GM19452 (cell line): Measurements from ENCODE around the gene NDE1.
"Not testable (repeated sequence)": the region's sequence is repeated elsewhere in the genome, so short reads cannot be mapped to it uniquely, and the experiment has no call there.

Experiments
- ATAC-seq: cut with Tn5 transposase; IDR thresholded peaks from one replicate; pipeline ENCODE4 v1.9.1; 2021; ENCODE audit not compliant: unreplicated experiment

Gene NDE1

DNA sequence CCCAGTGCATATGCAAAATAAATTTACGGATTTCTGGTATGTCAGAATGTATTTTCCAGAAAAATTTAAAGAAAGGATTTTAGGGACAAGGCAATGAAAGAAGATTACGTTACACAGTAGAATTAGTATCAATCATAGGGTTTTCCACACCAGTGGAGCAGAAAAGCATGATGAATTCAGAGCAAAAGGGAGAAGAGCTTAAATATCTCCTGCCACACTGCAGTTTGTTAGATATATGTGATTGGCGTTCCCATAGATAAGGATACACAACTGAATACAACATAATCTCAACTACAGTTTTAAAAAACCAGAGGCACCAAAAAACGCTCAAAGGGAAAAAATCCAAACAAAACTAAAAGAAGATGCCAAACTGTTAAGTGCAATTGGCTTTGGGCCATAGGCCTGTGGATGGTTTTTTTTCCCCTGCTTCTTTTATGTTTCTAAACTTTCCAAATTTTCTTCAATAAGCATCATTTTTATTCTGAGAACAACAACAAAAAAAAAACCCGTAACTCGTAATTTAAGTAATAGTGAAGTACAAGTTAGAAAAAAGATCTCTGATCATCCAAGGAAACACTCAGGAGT, 29.3 kb upstream of the NDE1 start:
- ATAC-seq = no peak

DNA sequence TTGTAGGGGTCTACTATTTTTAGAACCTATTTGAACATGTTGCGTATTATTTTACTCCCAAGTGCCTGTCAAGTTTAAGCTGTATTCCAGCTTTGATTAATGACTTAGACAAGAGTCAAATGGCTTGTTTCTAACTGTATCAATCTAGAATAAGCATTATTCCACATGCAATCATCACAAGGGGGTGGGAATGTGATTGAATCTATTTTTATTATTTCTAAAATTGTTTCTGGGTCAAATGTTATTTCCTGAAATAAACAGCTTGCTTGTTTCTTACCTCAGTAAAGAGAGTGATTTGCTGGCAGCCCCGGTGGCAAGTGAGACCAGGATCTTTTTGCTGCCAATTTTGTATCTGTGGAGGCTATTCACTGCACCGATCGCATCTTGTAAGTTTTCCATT, 28.6 kb upstream of the NDE1 start:
- no peak for ATAC-seq

DNA sequence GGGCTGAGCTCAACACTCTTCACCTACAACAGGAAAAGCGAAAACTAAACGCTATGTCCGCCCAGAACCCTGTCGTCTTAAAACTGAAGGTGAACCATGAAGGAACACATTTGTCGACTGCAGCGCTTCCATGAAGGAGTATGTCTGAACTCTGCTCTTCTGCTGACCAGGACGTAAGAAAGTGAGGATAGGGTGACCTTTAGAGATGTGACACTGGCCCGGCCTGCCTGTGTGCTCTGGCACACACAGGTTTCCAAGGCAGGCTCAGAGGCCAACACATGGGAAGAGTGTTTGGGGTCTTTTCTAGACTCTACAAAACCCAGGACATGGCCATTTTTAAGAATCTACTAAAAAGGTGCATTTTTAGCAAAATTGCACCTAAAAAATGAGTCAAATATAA, 28.2 kb upstream of the NDE1 start:
- no peak for ATAC-seq

DNA sequence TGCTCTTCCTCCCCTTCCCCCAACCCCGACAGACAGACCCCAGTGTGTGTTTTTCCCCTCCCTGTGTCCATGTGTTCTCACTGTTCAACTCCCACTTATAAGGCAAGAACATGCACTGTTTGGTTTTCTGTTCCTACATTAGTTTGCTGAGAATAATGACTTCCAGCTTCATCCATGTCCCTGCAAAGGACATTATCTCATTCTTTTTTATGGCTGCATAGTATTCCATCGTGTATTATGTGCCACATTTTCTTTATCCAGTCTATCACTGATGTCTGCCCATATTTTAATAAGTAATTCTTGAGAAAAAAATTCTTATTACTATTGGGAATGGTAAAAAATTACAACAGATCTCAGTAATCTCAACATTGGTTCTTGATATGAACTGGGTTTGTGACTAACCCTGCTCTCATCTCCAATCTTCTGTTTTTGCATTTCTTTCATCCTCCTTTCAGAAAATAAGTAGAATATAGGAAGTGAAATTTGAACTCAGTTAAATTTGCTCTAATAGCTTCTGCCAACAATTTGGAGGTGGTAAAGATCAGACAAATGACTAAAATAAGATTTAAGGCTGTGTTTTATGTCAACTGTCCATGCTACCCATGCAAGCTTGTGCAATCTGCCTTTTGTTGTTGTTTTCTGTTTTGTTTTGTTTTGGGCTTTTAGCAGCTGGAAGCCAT, 18.2 kb upstream of the NDE1 start:
- no peak for ATAC-seq

DNA sequence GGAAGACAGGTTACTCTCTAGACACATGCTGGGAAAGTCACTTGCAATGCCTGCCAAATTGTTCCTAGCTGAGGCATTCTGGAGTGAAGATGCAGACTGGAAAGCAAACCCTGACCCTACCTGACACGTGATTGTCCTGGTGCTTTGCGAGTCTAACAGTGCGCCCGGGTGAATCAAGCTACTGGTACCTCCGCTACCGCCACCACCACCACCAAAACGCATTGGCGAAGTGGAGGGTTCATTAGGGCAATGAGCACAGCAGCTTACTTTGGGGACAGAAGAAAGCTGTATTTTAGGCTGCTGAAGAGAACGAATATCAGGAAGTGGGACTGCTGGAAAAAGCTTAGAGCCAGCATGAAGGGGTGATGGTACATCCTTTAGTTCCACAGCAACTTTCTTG, 14.1 kb upstream of the NDE1 start:
- ATAC-seq = no peak

DNA sequence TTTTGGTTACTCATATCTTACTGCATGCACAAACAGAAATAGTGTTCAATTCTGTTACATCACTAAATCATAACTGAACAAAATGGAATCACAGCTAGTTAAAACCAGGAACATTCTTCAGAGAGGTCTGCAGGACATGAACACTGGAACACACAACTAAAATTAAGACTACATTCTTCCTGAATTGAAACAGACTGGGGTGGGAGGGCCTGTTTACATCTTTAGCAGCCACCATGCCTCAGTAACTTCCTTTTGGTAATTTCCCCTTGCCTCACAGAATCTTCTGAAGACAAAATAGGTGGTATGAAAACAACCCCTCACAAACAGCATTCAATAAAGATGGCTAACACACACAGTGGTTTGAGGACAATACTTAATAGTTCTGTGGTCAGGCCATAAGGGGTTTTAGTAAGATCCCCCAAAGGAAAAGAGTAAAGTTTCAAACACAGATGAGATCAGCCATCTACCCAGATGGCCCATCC, 13.6 kb upstream of the NDE1 start:
- no peak for ATAC-seq

DNA sequence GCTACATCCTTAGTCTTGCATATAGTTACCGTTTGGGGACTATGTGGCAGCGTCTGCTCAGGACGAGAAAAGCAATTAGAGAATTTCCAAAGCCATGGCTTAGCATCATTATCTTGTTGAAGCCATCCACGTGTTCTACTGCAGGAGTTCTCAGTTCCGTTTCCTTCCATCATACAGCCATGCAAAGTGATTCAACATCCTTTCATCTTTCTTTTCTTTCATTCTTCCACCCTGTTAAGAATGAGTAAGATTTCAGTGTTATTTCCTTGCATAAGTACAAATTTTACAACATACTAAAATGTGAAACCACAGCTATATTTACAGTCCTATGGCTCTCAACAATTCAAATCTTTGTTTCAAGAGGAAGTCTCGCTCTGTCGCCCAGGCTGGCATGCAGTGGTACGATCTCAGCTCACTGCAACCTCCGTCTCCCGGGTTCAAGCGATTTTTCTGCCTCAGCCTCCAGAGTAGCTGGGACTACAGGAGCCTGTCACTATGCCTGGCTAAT, 10.9 kb upstream of the NDE1 start:
- no peak for ATAC-seq

DNA sequence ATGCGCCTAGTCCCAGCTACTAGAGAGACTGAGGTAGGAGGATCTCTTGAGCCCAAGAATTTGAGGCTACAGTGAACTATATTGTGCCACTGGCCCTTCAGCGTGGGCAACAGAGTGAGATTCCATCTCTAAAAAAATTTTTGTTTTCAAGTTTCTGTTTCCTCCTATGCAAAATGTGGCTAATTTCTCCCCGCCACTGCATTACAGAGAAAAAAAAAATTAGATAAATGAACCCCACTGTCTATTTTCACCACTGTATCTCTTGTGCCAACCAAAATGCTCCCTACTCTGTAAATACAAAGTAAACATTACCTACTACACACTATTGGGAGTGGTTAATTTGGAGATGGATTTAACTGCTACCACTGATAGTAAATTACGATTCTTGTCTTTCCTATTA, 9.1 kb upstream of the NDE1 start:
- ATAC-seq = no peak

DNA sequence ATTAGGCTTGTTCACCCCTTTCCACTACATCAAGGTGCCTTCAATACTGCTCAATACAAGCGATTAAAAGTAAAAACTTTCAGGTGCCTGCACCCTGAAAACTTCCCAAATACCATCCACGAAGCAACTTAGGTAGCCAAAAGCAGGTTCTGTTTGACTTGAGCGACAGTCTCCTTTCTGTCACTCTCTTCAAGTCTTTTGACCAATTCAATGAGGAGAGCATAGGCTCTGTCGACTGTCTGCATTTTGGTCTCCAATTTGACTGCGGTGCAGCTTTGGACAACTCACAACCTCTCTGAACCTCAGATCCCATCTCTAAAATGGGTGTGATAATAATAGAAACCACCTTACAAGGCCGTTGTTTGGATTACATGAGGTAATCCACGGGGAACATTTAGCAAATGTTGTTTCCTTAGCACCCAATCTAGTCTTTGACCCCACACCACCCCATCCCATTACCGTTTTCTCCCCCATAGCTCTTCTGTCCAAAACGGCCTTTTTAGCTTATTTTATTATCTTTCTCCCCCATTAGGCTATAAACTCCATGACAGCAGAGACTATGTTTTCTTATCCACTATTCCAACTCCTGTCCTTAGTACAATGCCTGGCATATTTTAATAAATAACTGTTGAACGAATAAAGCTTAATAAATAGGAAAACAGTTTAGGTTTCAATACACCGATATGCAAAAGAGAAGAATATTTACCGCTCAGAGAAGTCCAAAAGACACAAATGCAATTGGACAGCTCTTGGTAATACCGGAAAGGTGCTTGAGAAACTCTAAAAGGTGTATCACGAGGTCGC, 8.1 kb upstream of the NDE1 start:
- no peak for ATAC-seq

DNA sequence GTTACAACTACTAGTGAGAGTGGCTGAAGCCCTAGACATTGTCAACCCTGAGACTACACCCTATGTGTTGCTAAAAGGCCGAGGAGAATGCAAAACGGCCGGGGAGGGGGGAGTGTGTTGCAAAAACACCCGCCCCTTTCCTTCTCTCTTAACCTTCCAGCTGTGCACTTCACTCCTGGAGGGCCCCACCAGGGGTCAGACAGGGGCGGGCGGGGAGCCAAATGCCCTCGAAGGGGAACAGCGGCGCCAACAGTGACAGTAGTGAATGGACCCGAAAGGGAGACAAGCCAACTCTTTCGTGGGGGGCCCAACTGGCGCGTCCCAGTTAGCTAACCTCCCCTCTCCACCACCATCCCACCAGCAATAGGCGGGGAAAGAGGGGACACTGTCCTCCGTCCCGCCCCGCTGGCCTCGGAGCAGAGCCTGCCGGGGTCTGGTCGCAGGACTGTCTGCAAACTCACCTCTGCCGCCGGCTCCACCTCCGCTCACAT, 7.4 kb upstream of the NDE1 start:
- ATAC-seq = peak; percentile 59

DNA sequence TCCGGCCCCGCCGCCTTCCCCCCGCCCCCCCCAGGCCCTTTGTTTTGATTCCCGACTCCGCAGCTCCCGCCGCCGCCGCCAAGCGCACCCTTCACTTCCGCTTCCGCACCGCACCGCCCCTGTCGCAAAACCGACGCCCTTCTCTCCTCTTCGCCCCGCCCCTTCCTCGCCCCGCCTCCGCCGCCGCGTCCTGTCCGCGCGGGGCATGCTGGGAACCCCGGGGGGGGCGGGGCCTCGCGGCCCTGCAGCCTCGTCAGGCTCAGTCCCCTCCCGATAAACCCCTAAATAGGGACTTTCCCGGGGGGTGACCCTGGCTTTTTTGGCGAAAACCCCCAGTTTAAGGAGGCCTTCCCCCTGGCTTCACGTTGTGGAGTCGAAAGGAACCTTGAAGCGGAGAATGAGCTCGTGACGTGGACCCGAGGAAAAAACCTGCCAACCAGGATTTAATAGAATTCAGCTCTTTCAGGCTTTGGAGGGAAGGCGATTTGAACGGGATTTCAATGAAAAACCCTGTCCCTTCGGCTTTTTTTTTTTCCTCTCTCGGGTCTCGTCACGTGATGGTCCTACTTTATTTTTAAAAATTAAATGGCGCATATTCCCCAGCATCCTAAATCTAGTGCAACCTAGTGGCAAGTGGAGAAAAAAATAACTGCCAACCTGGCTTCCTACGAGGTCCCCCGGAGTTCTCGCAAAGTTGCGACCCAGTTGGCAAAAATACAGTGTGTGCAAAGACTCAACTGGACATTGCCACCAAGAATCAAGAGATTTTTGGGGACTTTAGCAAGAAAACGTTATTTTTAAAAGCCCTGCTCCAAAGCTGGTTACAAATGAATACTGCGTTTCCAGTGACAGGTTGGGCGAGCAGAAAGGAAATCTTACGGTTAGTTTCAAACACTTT, 6.7 kb upstream of the NDE1 start, which contains the start of gene MARF1:
Gene MARF1 (minus strand): TSS at position 107 of the 898 bp plus-strand sequence. CDS start 3,921 bp downstream, outside the sequence.
- peak; percentile 36 for ATAC-seq

DNA sequence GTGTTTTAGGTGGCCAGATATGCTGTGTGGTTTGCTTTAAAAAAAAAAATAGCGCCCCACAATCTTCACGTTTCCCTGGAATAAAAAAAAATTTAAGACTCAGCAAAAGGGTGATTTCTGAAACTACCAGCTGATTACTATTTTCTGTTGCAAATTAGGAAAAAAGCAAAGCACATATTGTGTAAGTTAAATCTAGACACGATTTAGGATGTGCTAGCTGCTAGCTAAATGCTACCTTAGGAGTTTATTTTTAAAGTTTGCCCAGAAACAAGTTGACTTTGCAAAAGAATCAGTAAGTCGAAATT, 6.1 kb upstream of the NDE1 start:
- ATAC-seq = no peak

DNA sequence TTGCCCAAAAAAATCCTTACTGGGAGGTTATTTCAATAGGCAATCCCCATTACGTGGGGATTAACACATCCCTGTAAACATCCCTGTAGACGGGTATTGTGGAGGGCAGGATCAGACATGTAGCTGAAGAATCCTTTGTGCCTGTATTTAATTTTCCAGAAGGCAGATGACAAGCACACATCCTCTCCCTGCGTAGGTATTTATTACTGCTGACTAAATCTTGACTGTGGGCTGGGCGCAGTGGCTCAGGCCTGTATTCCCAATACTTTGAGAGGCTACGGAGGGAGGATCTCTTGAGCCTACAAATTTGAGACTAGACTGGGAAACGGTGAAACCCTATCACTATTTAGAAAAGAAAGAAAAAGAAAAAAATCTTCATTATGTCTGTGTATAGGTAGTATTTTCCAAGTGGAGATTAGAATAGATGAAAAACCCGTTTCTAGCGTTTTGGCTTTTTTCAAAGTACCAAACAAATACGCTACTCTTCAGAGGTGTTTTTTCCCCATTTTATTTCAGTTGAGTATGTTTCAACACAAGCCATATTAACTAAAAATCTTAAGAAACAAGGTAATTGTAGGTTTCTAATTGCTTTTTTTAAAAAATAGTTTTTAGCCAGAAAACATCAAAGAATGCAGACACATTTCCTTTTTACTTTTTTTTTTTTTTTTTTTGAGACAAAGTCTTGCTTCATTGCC, 5.6 kb upstream of the NDE1 start:
- no peak for ATAC-seq

DNA sequence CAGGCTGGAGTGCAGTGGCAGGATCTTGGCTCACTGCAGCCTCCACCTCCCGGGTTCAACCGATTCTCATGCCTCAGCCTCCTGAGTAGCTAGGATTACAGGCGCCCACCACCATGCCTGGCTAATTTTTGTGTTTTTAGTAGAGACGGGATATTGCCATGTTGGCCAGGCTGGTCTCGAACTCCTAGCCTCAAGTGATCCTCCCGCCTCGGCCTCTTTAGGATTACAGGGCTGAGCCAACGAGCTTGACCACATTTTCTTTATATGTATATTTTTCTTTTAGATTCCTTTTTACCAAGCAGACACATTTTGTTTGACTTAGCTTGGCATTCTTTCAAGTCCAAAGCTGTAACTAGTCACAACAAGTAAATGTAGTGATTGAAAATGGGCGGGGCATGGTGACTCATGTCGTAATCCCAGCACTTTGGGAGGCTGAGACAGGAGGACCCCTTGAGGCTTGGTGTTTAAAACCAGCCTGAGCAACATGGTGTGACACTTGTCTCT, 5.0 kb upstream of the NDE1 start:
- ATAC-seq = not testable (repeated sequence)

DNA sequence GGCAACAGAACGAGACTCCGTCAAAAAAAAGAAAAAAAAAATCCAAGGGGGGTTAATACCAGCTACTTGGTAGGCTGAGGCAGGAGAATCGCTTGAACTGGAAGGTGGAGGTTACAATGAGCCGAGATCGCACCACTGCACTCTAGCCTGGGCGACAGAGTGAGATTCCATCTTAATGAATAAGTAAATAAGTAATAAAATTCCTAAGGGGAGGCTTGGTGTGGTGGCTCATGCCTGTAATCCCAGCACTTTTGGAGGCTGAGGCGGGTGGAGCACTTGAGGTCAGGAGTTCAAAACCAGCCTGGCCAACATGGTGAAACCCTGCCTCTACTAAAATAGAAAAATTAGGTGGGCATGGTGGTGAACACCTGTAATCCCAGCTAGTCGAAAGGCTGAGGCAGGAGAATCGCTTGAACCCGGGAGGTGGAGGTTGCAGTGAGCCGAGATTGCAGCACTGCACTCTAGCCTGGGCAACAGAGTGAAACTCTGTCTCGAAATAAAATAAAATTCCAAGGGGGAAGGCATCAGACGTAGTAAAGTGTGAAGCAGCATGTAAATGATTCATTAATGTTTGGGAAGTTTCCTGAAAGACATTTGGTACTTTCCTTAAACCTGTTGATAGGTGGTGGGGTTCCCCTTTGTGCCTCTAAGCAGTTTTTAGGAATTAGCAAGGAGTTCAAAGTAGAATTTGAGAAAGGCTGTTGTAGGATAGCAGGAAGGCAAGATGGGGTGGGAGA, 3.3 kb upstream of the NDE1 start:
- ATAC-seq = not testable (repeated sequence)

DNA sequence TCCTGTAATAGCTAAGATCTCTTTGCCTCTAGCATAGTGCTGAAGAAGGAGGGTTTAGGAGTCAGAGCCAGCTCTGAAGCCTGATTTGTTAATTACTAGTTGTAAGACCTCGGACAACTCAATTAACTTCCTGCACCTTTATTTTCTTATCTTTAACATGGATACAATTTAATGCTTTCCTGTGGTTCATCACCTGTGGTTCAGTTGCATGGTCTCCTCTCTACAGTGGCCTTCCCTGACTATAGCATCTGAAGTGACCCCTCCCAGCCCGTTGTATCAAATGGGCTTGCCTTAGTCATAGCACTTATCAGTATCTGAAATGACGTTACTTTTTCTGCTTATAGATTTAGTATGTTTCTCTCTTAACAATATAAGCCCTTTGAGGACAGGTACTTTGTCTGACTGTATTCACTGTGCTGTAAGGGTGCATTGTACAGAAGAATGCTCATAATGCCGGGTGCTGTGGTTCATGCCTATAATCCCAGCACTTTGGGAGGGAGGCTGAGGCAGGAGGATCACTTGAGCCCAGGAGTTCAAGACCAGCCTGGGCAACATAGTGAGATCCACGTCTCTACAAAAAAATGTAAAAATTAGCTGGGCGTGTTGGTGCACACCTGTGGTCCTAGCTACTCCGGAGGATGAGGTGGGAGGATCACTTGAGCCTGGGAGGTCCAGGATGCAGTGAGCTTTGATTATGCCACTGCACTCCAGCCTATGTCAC, 2.6 kb upstream of the NDE1 start:
- ATAC-seq = no peak

DNA sequence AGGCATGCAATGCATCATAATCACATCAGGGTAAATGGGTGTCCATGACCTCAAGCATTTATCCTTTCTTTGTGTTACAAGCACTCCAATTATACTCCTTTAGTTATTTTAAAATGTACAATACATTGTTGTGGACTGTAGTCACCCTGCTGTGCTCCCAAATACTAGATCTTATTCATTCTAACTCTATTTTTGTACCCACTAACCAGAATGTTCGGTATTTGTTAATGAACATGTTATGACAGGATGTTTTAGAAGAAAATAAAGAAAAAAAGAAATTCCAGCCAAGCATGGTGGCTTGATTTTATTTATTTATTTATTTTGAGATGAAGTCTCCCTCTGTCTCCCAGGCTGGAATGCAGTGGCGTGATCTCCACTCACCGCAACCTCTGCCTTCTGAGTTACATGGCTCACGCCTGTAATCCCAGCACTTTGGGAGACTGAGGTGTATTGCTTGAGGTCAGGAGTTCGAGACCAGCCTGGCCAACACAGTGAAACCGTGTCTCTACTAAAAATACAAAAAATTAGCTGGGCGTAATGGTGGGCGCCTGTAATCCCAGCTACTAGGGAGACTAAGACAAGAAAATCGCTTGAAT, 1.8 kb upstream of the NDE1 start:
- no peak for ATAC-seq

DNA sequence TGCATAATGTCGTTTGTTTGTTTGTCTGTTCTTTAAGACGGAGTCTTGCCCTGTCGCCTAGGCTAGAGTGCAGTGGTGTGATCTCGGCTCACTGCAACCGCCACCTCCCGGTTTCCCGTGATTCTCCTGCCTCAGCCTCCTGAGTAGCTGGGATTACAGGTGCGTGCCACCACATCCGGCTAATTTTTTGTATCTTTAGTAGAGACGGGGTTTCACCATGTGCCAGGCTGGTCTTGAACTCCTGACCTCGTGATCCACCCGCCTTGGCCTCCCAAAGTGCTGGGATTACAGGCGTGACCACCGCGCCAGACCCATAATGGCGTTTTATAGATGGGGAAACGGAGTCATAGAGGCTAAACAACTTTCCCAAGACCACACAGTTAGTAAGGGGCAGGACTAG, 734 bp upstream of the NDE1 start:
- ATAC-seq = not testable (repeated sequence)
